Activated gamma-delta T cell treated with Interleukin-2 at 50 U/mL for 16 hours (primary cell): ENCODE data around the gene DGAT2L6.

Experiments
- DNase-seq: peaks from one replicate; pipeline ENCODE4 v3.0.0-alpha.2; 2020

DGAT2L6 gene, protein sequence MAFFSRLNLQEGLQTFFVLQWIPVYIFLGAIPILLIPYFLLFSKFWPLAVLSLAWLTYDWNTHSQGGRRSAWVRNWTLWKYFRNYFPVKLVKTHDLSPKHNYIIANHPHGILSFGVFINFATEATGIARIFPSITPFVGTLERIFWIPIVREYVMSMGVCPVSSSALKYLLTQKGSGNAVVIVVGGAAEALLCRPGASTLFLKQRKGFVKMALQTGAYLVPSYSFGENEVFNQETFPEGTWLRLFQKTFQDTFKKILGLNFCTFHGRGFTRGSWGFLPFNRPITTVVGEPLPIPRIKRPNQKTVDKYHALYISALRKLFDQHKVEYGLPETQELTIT

GRCh38 chrX:70176938-70177533 lies at the start of gene DGAT2L6:
TSS of gene DGAT2L6 (plus strand) at chrX:70177483. CDS start at chrX:70177583, 100 bp downstream.
- no peak for DNase-seq

GRCh38 chrX:70128071-70128470 lies 49.2 kb upstream of the DGAT2L6 start:
- DNase-seq = no peak

DNA sequence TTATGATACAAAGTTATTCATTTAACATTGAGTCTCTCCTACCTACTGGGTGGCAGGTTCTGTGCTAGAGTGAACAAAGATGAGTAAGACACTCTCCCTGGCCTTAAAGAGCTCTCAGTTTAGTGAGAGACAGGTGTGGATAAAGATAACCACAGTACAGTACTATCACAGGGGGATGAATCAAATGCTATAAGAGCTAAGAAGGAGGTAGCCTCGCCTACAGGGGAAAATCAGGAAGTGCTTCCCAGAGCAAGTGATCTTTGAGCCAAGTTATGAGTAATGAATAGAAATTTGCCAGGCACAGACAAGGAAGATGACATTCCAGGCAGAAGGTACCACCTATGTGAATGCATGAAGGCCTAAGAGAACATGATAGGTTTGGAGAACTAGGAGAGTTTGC lies 47.5 kb upstream of the DGAT2L6 start:
- DNase-seq = no peak

GRCh38 chrX:70132224-70132623 lies 45.1 kb upstream of the DGAT2L6 start:
- DNase-seq = no peak

- no peak for DNase-seq
Observed at GRCh38 chrX:70132877-70133302, 44.4 kb upstream of the DGAT2L6 start.

DNA sequence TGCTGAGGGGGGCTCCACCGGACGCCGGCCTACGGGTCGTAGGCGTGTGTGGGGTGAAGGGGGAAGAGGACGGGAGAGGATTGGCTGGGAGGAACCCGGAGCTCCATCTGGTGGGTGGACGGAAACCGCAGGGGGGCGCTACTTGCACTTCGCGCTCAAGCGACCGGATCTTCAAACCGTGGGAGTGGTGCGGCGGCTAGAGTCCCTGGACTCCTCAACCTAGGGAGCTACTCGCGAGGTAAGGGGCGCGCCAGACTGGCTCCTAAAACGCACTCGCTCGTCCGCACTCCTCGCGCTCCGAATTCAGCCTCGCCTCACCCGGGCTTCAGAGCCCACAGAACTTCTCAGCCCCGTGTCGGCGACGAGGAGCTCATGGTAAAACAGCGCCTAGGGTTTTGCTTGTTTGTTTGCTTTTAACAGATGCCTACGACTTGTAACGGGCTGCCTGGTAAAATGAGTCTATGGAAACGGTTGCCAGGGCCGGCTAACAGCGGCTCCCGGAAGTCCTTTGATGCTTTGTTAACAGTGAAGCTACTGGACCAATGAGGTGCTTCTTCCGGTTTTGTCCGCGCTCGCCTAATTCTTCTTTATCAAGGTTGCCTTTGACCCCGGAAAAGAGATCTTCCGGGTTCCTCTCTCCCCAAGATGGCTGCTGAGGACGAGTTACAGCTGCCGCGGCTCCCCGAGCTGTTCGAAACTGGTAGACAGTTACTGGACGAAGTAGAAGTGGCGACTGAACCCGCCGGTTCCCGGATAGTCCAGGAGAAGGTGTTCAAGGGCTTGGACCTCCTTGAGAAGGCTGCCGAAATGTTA lies 43.8 kb upstream of the DGAT2L6 start, which contains the start of gene IGBP1:
TSS of gene IGBP1 (plus strand) at position 145 of the 813 bp plus-strand sequence. CDS start at position 646, 501 bp downstream.
- peak; percentile 66 for DNase-seq

DNA sequence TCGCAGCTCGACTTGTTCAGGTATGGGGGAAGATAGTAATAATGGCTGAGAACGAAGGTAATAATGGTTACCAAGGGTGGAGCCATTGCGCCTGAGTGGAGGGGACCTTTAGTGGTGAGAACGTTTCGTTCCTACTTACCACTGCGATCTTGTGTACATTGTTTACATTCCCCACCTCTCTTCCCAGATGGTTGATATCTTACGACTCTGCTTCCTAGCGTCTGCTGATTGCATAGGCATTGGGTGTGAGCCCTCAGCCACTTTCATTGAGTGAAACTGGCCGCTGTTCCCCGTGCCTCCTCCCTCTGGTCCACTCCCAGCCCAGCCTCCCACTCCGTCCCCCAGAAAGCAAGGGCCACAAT lies 43.2 kb upstream of the DGAT2L6 start:
- no peak for DNase-seq

- DNase-seq = no peak
Observed at GRCh38 chrX:70138622-70139021, 38.7 kb upstream of the DGAT2L6 start.

DNA sequence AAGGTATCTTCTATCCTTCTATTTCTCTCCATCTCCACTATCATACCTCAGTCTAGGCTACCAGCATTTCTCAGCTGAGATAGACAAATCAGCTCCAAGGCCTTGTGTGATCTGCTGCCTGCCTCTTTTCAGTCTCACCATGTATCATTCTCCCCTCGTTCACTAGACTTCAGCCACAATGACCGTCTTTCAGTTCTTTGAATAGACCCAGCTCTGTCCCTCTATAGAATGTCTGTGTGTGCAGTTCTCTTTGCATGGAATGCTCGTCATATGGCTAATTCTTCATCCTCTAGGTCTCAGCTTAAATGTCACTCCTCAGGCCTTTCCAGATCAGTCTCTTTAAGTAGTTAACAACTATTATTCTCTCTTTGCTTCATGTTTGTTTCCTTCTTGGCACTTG lies 37.5 kb upstream of the DGAT2L6 start:
- no peak for DNase-seq

- no peak for DNase-seq
Observed at GRCh38 chrX:70141373-70141772, 35.9 kb upstream of the DGAT2L6 start.

DNA sequence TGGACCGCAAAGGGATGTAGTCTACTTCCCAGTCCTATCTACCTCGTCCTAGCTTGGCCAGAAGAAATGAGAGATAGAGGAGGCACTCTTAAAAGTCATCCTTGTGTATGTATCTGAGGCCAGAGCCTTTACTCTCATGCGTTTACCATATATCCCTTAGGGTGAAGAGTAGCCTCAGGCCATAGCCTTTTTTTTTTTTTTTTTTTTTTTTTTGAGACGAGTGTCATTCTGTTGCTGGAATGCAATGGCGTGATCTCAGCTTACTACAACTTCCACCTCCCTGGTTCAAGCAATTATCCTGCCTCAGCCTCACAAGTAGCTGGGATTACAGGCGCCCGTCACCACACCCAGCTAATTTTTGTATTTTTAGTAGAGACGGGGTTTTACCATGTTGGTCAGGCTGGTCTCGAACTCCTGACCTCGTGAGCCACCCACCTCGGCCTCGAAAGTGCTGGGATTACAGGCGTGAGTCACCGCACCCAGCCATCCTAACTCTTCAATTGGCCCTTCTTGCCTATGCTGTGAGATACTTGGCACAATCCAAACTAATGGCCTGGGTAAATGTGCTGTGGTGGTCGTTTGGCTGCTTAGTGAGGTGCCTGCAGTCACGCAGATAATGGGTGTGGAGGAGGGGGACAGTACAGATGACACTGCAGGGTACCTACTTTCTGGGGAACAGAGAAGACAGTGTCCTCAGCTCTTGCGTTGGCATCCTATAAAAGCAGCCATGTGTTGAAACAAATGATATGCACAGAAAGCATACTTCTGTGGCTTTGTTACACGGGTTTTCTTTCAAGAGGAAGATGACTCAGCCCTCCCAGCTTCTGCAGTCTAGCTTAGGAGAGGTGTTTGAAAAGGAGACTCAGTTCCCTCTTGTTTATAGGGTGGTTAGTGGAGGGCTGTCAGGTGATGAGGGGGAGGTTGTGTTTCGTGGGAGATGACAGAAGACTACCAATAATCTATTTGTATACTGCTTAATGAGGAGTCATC lies 10.4 kb upstream of the DGAT2L6 start:
- DNase-seq = no peak

- DNase-seq = no peak
Observed at GRCh38 chrX:70168238-70169188, 8.8 kb upstream of the DGAT2L6 start.

- DNase-seq = no peak
Observed at GRCh38 chrX:70169281-70169680, 8.0 kb upstream of the DGAT2L6 start.

DNA sequence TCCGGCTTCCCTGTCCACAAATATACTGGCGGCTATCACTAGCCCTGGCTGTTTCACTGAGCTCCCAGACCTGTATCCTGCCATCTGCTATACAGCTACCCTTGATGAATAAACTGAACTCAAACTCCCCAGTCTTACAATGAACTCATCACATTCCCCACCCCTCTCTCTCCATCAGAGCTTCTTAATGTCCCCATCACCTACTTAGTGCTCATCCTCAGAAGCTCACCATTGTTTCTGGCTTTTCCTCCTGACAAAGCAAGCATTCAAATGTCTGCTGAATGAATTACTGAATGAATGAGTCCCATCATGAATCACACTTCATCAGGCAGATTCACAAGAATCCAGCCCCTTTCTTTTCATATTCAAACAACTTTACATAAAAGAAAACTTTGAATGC lies 5.7 kb upstream of the DGAT2L6 start:
- DNase-seq = no peak

DNA sequence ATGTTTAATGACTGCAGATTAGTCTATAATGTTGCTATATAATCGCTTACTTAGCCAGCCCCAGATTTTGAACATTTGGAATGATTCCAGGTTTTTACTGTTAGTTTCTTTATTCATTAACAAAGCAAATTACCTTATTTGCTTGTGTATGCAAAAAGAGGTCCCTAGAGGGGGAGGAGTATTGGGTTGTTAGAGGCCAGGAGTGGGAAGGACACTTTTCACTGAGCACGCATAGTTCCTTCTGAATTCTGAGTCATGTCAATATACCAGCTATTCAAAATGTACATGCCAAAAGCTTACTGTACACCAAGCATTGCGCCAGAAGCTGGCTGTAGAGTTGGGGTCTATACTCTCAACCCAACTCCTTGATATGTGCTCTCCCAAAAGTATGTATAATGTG lies 5.1 kb upstream of the DGAT2L6 start:
- no peak for DNase-seq

DNA sequence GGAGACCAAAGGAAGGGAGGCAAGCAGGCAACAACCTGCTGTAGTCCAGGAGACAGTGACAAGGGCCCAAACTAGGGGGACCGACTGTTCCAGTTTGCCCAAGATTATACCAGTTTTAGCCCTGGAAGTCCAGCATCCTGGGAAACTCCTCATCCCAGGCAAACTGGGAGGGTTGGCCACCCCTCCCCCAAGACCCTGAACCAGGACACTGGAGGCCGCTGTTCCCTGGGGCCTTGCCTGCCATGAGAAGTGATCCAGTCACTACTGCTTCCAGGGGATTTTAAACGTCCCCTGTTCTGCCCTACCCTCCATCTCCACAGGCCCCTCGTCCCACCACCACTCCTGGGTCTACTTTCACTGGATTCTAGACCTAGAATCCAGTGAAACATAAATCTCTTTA lies 4.3 kb upstream of the DGAT2L6 start:
- DNase-seq = no peak

GRCh38 chrX:70174754-70175153 lies 2.5 kb upstream of the DGAT2L6 start:
- DNase-seq = no peak

DNA sequence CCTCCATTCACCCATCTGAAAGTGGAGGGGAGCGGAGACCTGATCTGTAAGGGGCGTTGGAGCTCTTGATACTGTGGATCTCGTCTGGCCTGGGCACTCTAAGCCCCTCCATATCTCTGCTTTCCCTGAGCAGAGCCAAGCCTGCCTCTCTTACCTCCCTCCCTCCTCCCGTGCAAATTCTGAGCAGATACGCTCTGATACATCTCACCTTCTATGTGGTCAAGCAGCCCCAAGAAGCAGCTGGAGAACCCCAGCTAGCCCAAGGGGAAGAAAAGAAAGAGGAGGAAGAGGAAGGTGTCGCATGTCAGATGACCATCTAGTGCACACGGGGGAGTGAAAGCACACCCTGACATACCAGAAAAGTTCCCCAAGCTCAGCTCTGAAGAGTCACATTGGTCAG lies 1.9 kb upstream of the DGAT2L6 start:
- DNase-seq = no peak

DNA sequence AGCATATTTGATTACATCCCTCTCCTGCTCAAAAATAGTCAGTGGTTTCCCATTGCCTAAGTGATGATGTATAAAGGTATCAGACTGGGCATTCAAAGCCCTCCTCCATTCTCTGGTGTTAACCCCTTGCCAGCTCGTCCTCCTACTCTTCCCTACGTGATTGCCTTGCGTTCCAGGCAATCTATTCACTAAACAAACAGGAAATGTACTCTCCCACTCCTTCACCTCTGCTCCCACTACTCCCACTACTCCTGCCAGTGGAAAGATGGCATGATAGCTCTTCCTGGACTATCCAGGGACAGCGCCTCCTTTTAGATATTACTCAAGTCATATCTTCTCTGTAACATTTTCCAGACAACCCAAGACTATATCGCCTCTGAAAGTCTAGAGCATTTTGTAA lies 5.8 kb downstream of the DGAT2L6 start:
- no peak for DNase-seq

DNA sequence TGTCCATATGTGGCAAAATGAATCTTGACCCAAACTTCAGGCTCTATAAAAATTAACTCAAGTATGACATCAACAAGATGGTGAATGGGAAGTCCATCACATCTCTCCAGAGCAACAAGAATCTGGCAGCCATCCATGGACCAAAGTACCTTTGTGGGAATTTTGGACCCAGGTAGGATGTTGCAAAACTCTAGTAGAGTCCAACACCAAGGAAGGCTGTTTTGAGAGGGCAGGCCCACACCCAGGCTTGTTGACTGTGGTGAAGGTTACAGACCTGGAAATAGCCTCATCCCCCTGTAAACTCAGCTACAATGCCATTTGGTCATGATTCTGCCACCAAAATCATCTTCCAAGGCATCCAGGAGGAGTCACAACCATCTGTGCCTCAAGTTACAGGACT lies 12.9 kb downstream of the DGAT2L6 start:
- no peak for DNase-seq

GRCh38 chrX:70196961-70197720 lies 19.9 kb downstream of the DGAT2L6 start:
- peak; percentile 63 for DNase-seq
